WTC11 (cell line): ENCODE data around the gene CYP2B6. TPM values are rescaled to one million over a fixed set of nuclear protein-coding genes. Genes with fewer than 3 reads are reported as not detected.

ENCODE experiments used
- ATAC-seq: fragments of 200-7000 bp; cut with Tn5 transposase; 2 replicates; pipeline ENCODE4 v1.10.0; 2021; ENCODE audit warnings: mild to moderate bottlenecking, moderate library complexity
- CTCF ChIA-PET: fragments of 300-600 bp; sonication (Branson Sonifier 250); formaldehyde crosslinking; loops from one replicate; lab custom pipeline; 2021; ENCODE audit warnings: antibody characterized with exemption; lab: Charles Lee
- POLR2A ChIA-PET: fragments of 350-600 bp; sonication (Branson Sonifier 250); formaldehyde crosslinking; loops from one replicate; lab custom pipeline; 2021; ENCODE audit warnings: antibody characterized with exemption; lab: Charles Lee
- DNase-seq: peaks from one replicate; pipeline ENCODE4 v3.0.0; 2021; ENCODE audit warnings: low spot score
- H3K27ac Mint-ChIP-seq: 2 replicates; pipeline ENCODE4 v1.8.0; 2021; ENCODE audit warnings: mixed read lengths
- H3K27me3 Mint-ChIP-seq: 2 replicates; pipeline ENCODE4 v1.8.0; 2021; ENCODE audit warnings: low read depth, mild to moderate bottlenecking, moderate library complexity, mixed read lengths
- H3K36me3 Mint-ChIP-seq: 2 replicates; pipeline ENCODE4 v1.8.0; 2021; ENCODE audit warnings: mixed read lengths
- H3K4me1 Mint-ChIP-seq: 2 replicates; pipeline ENCODE4 v1.8.0; 2022; ENCODE audit warnings: mixed read lengths
- H3K4me3 Mint-ChIP-seq: 2 replicates; pipeline ENCODE4 v1.8.0; 2021; ENCODE audit warnings: mild to moderate bottlenecking, moderate library complexity, mixed read lengths
- H3K9me3 Mint-ChIP-seq: 2 replicates; pipeline ENCODE4 v1.8.0; 2021; ENCODE audit warnings: mixed read lengths
- ATF1 ChIP-seq: sonication (generic); formaldehyde crosslinking; IDR thresholded peaks from 2 replicates; pipeline ENCODE4 v1.8.1; 2023; ENCODE audit warnings: mild to moderate bottlenecking, moderate library complexity, missing genetic modification reagents
- ATF2 ChIP-seq: sonication (generic); formaldehyde crosslinking; IDR thresholded peaks from 2 replicates; pipeline ENCODE4 v1.8.1; 2022; ENCODE audit warnings: low read depth, missing genetic modification reagents, borderline replicate concordance
- CTCF ChIP-seq: fragments of 200-600 bp; IDR thresholded peaks from 2 replicates; pipeline ENCODE4 v1.8.0; 2022; ENCODE audit warnings: antibody characterized with exemption
- HMGA2 ChIP-seq: fragments of 250-450 bp; sonication (Bioruptor Pico); IDR thresholded peaks from 2 replicates; pipeline ENCODE4 v1.4.0; 2021; ENCODE audit warnings: mild to moderate bottlenecking, moderate library complexity
- JAZF1 ChIP-seq: fragments of 250-450 bp; sonication (Bioruptor Pico); IDR thresholded peaks from 2 replicates; pipeline ENCODE4 v1.9.0; 2021; ENCODE audit warnings: moderate library complexity, mild to moderate bottlenecking, inconsistent platforms
- JUN ChIP-seq: sonication (generic); formaldehyde crosslinking; IDR thresholded peaks from 2 replicates; pipeline ENCODE4 v1.8.0; 2023; ENCODE audit warnings: mild to moderate bottlenecking, missing genetic modification reagents
- NFYB ChIP-seq: sonication (generic); formaldehyde crosslinking; conservative IDR thresholded peaks from 2 replicates; pipeline ENCODE4 v1.8.0; 2022; ENCODE audit warnings: low read depth, missing genetic modification reagents
- PREB ChIP-seq: sonication (generic); formaldehyde crosslinking; IDR thresholded peaks from 2 replicates; pipeline ENCODE4 v1.8.1; 2022; ENCODE audit warnings: mild to moderate bottlenecking, missing genetic modification reagents, moderate library complexity, borderline replicate concordance
- RELA ChIP-seq: sonication (generic); formaldehyde crosslinking; IDR thresholded peaks from 2 replicates; pipeline ENCODE4 v1.8.1; 2022; ENCODE audit warnings: missing genetic modification reagents, mild to moderate bottlenecking, borderline replicate concordance
- STAT6 ChIP-seq: sonication (generic); formaldehyde crosslinking; conservative IDR thresholded peaks from 2 replicates; pipeline ENCODE4 v1.8.1; 2023; ENCODE audit warnings: mild to moderate bottlenecking, low read depth, missing genetic modification reagents, moderate library complexity
- TEAD1 ChIP-seq: sonication (generic); formaldehyde crosslinking; IDR thresholded peaks from 2 replicates; pipeline ENCODE4 v1.8.0; 2022; ENCODE audit warnings: mild to moderate bottlenecking, missing genetic modification reagents
- USF2 ChIP-seq: sonication (generic); formaldehyde crosslinking; IDR thresholded peaks from 2 replicates; pipeline ENCODE4 v1.8.1; 2023; ENCODE audit warnings: mild to moderate bottlenecking, missing genetic modification reagents, moderate library complexity
- ZMAT4 ChIP-seq: fragments of 250-450 bp; sonication (Bioruptor Pico); IDR thresholded peaks from 2 replicates; pipeline ENCODE4 v1.9.0; 2021; ENCODE audit warnings: mild to moderate bottlenecking
- ZNF416 ChIP-seq: fragments of 250-450 bp; sonication (Bioruptor Pico); IDR thresholded peaks from 2 replicates; pipeline ENCODE4 v1.9.0; 2021; ENCODE audit warnings: mild to moderate bottlenecking, inconsistent platforms
- ZNF671 ChIP-seq: fragments of 250-450 bp; sonication (Bioruptor Pico); IDR thresholded peaks from 2 replicates; pipeline ENCODE4 v1.8.0; 2021; ENCODE audit warnings: mild to moderate bottlenecking
- total RNA-seq: library from RNA; stranded (reverse); gene quantifications from 3 replicates; pipeline ENCODE4 v1.2.3, GENCODE V29; 2021
- TF ChIP-seq, protein P1 (sequence below): sonication (generic); formaldehyde crosslinking; IDR thresholded peaks from 2 replicates; pipeline ENCODE4 v1.8.0; 2023; ENCODE audit warnings: missing genetic modification reagents
- TF ChIP-seq, protein P2 (sequence below): sonication (generic); formaldehyde crosslinking; conservative IDR thresholded peaks from 2 replicates; pipeline ENCODE4 v1.8.1; 2022; ENCODE audit warnings: mild to moderate bottlenecking, missing genetic modification reagents
- TF ChIP-seq, protein P3 (sequence below): sonication (generic); formaldehyde crosslinking; IDR thresholded peaks from 2 replicates; pipeline ENCODE4 v1.8.1; 2022; ENCODE audit warnings: missing genetic modification reagents, borderline replicate concordance
- TF ChIP-seq, protein P4 (sequence below): sonication (generic); formaldehyde crosslinking; IDR thresholded peaks from 2 replicates; pipeline ENCODE4 v1.8.1; 2023; ENCODE audit warnings: mild to moderate bottlenecking, missing genetic modification reagents, moderate library complexity
- TF ChIP-seq, protein P5 (sequence below): fragments of 250-450 bp; sonication (Bioruptor Pico); IDR thresholded peaks from 2 replicates; pipeline ENCODE4 v1.8.0; 2021; ENCODE audit warnings: mild to moderate bottlenecking

Gene CYP2B6
- total RNA-seq, 1 experiment from 2014 or later, result 10.3 TPM

DNA sequence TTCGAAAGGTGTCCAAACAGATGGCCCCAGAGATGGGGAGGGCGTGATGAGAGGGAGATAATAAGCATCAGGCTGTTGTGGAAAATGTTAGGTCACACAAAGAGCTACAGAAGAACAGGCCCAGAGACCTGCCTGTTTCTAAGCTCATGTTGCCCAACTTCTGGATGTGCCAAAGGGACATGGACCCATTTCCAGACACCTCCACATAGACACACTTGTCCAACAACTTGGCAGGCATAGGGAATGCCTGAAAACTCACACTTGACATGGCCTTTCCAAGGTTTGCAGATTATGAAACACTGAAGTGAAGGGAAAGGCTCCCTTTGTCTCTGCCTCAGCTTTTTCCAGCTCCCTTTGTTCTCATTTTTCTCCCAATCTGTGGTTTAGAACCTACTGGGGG lies 43.5 kb upstream of the CYP2B6 start:
- ChIA-PET POLR2A (no interaction called here), CTCF (no interaction called here)
- no peak overlapping the region for H3K4me3 Mint-ChIP-seq
- H3K36me3 Mint-ChIP-seq, result peaks cover 7% of the 10 kb centered on the region
- peaks cover 15% of the 10 kb centered on the region for H3K27me3 Mint-ChIP-seq
- H3K27ac Mint-ChIP-seq, result no peak overlapping the region
- no peak for ATAC-seq
- H3K4me1 Mint-ChIP-seq, result no peaks in the 10 kb centered on the region
- H3K9me3 Mint-ChIP-seq, result peaks cover 33% of the 10 kb centered on the region
- DNase-seq, result no peak
- no peak for TF ChIP-seq CTCF
- TF ChIP-seq HMGA2 (CRISPR knock-in tag), result no peak
- TF ChIP-seq RELA (CRISPR knock-in tag), result no peak
- TF ChIP-seq PREB, result no peak
- TF ChIP-seq USF2 (CRISPR knock-in tag), result no peak

- ATAC-seq (no peak), DNase-seq (no peak)
- TF ChIP-seq JUN (CRISPR knock-in tag), result no peak
- TF ChIP-seq STAT6 (CRISPR knock-in tag), result no peak
- TF ChIP-seq, protein P1, sequence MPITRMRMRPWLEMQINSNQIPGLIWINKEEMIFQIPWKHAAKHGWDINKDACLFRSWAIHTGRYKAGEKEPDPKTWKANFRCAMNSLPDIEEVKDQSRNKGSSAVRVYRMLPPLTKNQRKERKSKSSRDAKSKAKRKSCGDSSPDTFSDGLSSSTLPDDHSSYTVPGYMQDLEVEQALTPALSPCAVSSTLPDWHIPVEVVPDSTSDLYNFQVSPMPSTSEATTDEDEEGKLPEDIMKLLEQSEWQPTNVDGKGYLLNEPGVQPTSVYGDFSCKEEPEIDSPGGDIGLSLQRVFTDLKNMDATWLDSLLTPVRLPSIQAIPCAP, result no peak
- no peak for TF ChIP-seq ATF1 (CRISPR knock-in tag)
- no peak for TF ChIP-seq TEAD1
- no peak for TF ChIP-seq NFYB (CRISPR knock-in tag)
- TF ChIP-seq ATF2 (CRISPR knock-in tag), result no peak
- no peak for TF ChIP-seq ZNF416 (CRISPR knock-in tag)
- TF ChIP-seq, protein P2, sequence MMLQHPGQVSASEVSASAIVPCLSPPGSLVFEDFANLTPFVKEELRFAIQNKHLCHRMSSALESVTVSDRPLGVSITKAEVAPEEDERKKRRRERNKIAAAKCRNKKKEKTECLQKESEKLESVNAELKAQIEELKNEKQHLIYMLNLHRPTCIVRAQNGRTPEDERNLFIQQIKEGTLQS (CRISPR knock-in tag), result no peak
- no peak for TF ChIP-seq ZMAT4 (CRISPR knock-in tag)
- TF ChIP-seq, protein P3, sequence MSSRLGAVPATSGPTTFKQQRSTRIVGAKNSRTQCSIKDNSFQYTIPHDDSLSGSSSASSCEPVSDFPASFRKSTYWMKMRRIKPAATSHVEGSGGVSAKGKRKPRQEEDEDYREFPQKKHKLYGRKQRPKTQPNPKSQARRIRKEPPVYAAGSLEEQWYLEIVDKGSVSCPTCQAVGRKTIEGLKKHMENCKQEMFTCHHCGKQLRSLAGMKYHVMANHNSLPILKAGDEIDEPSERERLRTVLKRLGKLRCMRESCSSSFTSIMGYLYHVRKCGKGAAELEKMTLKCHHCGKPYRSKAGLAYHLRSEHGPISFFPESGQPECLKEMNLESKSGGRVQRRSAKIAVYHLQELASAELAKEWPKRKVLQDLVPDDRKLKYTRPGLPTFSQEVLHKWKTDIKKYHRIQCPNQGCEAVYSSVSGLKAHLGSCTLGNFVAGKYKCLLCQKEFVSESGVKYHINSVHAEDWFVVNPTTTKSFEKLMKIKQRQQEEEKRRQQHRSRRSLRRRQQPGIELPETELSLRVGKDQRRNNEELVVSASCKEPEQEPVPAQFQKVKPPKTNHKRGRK (CRISPR knock-in tag), result no peak
- no peak for TF ChIP-seq JAZF1
- TF ChIP-seq, protein P4, sequence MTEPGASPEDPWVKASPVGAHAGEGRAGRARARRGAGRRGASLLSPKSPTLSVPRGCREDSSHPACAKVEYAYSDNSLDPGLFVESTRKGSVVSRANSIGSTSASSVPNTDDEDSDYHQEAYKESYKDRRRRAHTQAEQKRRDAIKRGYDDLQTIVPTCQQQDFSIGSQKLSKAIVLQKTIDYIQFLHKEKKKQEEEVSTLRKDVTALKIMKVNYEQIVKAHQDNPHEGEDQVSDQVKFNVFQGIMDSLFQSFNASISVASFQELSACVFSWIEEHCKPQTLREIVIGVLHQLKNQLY (CRISPR knock-in tag), result no peak
- TF ChIP-seq, protein P5, sequence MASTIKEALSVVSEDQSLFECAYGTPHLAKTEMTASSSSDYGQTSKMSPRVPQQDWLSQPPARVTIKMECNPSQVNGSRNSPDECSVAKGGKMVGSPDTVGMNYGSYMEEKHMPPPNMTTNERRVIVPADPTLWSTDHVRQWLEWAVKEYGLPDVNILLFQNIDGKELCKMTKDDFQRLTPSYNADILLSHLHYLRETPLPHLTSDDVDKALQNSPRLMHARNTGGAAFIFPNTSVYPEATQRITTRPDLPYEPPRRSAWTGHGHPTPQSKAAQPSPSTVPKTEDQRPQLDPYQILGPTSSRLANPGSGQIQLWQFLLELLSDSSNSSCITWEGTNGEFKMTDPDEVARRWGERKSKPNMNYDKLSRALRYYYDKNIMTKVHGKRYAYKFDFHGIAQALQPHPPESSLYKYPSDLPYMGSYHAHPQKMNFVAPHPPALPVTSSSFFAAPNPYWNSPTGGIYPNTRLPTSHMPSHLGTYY (CRISPR knock-in tag), result no peak
- TF ChIP-seq ZNF671, result no peak
- Mint-ChIP-seq H3K27ac (no peak overlapping the region), H3K36me3 (peaks cover 18% of the 10 kb centered on the region), H3K9me3 (peaks cover 45% of the 10 kb centered on the region), H3K27me3 (peaks cover 15% of the 10 kb centered on the region), H3K4me3 (no peak overlapping the region), H3K4me1 (no peaks in the 10 kb centered on the region)
- POLR2A ChIA-PET, result no interaction called here
- CTCF ChIA-PET, result no interaction called here
Measured at GRCh38 chr19:40948580-40949299, 42.3 kb upstream of the CYP2B6 start.
